Prostate gland (tissue), 2 donors: ENCODE results near the gene NSRP1. TPM values are rescaled to one million over a fixed set of nuclear protein-coding genes. Genes with fewer than 3 reads are reported as not detected.

ENCODE experiments used
- DNase-seq: peaks from one replicate; pipeline ENCODE4 v3.0.0-alpha.2; 2019; ENCODE audit warnings: low spot score
- H3K27ac ChIP-seq, 2 donors: fragments of 200-600 bp; sonication (generic); 2 replicates each; pipeline ENCODE4 v1.5.1; 2017 to 2019
- H3K27me3 ChIP-seq: fragments of 200-600 bp; sonication (generic); replicated peaks from 2 replicates; pipeline ENCODE4 v1.5.1; 2019; ENCODE audit not compliant: insufficient read depth
- H3K36me3 ChIP-seq, 2 donors: fragments of 200-600 bp; sonication (generic); 1 replicate in 1 of 2; 2 replicates in 1 of 2; pipeline versions ENCODE4 v1.5.1 to v1.8.1; 2017 to 2019
- H3K4me1 ChIP-seq: fragments of 200-600 bp; sonication (generic); replicated peaks from 2 replicates; pipeline ENCODE4 v1.5.1; 2019
- H3K4me3 ChIP-seq, 2 donors: fragments of 200-600 bp; sonication (generic); 2 replicates each; pipeline ENCODE4 v1.5.1; 2017 to 2019
- H3K9me3 ChIP-seq: fragments of 200-600 bp; sonication (generic); 2 replicates; pipeline ENCODE4 v1.5.1; 2017
- CTCF ChIP-seq, 4 experiments: fragments of 200-600 bp in 2 of 4; fragments of 450-650 bp in 2 of 4; sonication (generic) in 2 of 4; IDR thresholded peaks; 1 replicate in 3 of 4; 2 replicates in 1 of 4; pipeline ENCODE4 v1.5.1; 2016 to 2019; ENCODE audit warnings: antibody characterized with exemption in 4 of 4, mild to moderate bottlenecking in 2 of 4, moderate library complexity in 2 of 4
- POLR2A ChIP-seq: fragments of 450-650 bp; IDR thresholded peaks from one replicate; pipeline ENCODE4 v1.6.1; 2016; ENCODE audit warnings: antibody characterized with exemption, mild to moderate bottlenecking
- POLR2AphosphoS5 ChIP-seq: sonication (generic); formaldehyde crosslinking; IDR thresholded peaks from one replicate; pipeline ENCODE4 v1.6.1; 2017; ENCODE audit warnings: antibody characterized with exemption
- WGBS: methylation state at CpG from one replicate; pipeline ENCODE4 v1.1.5; 2018; 5-methylcytosine and 5-hydroxymethylcytosine counted together
- intact Hi-C: fragments of 100-400 bp; cut with DNase I; formaldehyde crosslinking; loops from one replicate; pipeline ENCODE4 v1.14.2; 2022
- total RNA-seq, 2 donors: library from RNA; depleted of rRNA; stranded (reverse); fragments of >200 nt; gene quantifications; one replicate each; pipeline ENCODE4 v1.1.0, GENCODE V29; 2016

NSRP1 gene
- total RNA-seq, 2 donors from 2014 or later: 21.1 TPM

DNA sequence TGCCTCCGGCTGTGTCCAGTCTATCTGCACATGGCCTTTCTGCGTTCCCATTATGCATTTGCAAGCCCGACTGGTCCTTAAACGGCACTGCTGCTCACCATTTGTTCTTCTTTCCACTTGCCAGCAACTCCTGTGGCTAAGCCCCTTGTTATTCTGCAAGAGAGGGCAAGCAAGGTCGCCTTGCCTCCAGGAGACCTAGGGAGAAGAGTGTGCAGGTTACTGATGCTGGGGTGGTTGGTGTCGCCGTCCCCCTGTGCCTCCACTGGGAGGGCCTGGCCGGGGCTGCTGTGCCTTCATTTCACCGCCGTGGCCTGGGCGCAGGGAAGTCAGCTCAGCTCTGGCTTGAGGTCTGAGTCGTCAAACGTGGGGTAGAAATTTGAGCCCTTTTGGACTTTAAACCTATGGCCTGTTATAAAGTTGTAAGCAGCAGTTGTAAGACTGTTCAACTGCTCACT lies 106.1 kb downstream of the NSRP1 start:
- Histone ChIP-seq H3K36me3 (no peaks in the 10 kb centered on the region), H3K27me3 (no peaks in the 10 kb centered on the region), H3K4me3 (no peak overlapping the region), H3K9me3 (no peaks in the 10 kb centered on the region), H3K4me1 (no peaks in the 10 kb centered on the region), H3K27ac (no peak overlapping the region)
- WGBS: 80% methylated on average over 13 of the region's 13 CpGs
- intact Hi-C loops: no loop called here
- no peak for DNase-seq
- TF ChIP-seq CTCF (IDR thresholded peaks at IDR 0.05): no peak
- no peak for TF ChIP-seq POLR2A
- TF ChIP-seq POLR2AphosphoS5: no peak

- Histone ChIP-seq H3K36me3 (no peaks in the 10 kb centered on the region), H3K9me3 (no peaks in the 10 kb centered on the region), H3K27me3 (no peaks in the 10 kb centered on the region), H3K4me1 (no peaks in the 10 kb centered on the region), H3K27ac (no peak overlapping the region), H3K4me3 (no peak overlapping the region)
- TF ChIP-seq CTCF (IDR thresholded peaks at IDR 0.05): no peak
- TF ChIP-seq POLR2A: no peak
- TF ChIP-seq POLR2AphosphoS5: no peak
- 72% methylated on average over 8 of the region's 8 CpGs for WGBS
- no peak for DNase-seq
- intact Hi-C loops: no loop called here
These were observed 107.9 kb downstream of the NSRP1 start for GRCh38 chr17:30224419-30224960.

GRCh38 chr17:30225112-30225511 lies 108.5 kb downstream of the NSRP1 start:
- Histone ChIP-seq H3K27ac (no peak overlapping the region), H3K9me3 (no peaks in the 10 kb centered on the region), H3K4me3 (no peak overlapping the region), H3K27me3 (no peaks in the 10 kb centered on the region), H3K4me1 (no peaks in the 10 kb centered on the region), H3K36me3 (no peaks in the 10 kb centered on the region)
- intact Hi-C loops: no loop called here
- WGBS: 58% methylated on average over 3 of the region's 3 CpGs
- DNase-seq: no peak
- no peak for TF ChIP-seq POLR2AphosphoS5
- no peak for TF ChIP-seq POLR2A
- no peak for TF ChIP-seq CTCF (IDR thresholded peaks at IDR 0.05)

DNA sequence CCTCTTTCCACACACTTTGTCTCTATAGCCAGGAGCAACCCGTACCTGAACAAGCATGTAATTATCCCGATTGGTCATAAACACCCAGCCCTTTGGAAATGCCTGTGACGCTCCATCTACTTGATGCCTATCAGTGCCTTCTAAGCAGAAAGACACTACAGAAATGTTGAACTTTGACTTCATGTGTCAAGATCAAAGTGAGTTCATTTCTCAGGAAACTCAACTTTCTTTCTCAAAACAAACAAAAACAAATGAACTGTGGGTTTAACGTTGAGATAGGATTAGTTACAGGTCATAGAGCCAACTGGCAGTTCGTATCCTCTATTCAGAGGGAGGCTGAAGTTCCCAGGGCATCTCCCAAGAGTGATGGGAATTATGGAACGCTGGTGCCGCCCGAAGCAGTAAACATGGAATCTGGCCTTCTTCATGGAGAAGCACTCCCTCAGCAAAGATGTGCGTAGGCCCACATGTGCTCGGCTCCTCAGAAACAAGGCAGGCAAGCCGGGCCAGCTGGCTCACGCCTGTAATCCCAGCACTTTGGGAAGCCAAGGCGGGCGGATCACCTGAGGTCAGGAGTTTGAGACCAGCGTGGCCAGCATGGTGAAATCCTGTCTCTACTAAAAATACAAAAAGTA lies 109.4 kb downstream of the NSRP1 start:
- intact Hi-C loops: no loop called here
- Histone ChIP-seq H3K4me3 (no peak overlapping the region), H3K36me3 (no peaks in the 10 kb centered on the region), H3K27ac (no peak overlapping the region), H3K27me3 (no peaks in the 10 kb centered on the region), H3K4me1 (no peaks in the 10 kb centered on the region), H3K9me3 (no peaks in the 10 kb centered on the region)
- TF ChIP-seq POLR2AphosphoS5 (no peak), CTCF (IDR thresholded peaks at IDR 0.05) (no peak), POLR2A (no peak)
- no peak for DNase-seq
- WGBS: 80% methylated on average over 15 of the region's 15 CpGs

- H3K27ac ChIP-seq: no peak overlapping the region
- DNase-seq: no peak
- H3K36me3 ChIP-seq: no peaks in the 10 kb centered on the region
- TF ChIP-seq POLR2AphosphoS5 (no peak), CTCF (IDR thresholded peaks at IDR 0.05) (no peak), POLR2A (no peak)
- H3K9me3 ChIP-seq: no peaks in the 10 kb centered on the region
- no peak overlapping the region for H3K4me3 ChIP-seq
- H3K27me3 ChIP-seq: no peaks in the 10 kb centered on the region
- intact Hi-C loops: no loop called here
- H3K4me1 ChIP-seq: no peaks in the 10 kb centered on the region
- WGBS: 84% methylated on average over 10 of the region's 10 CpGs
These were observed 110.3 kb downstream of the NSRP1 start for GRCh38 chr17:30226878-30227277.
